Activated naive CD4-positive, alpha-beta T cell treated with anti-CD3 and anti-CD28 coated beads, Interleukin-2, amount 10 ng/mL, durations not matched to agents 5 hours and 36 hours (primary cell): ENCODE results near the gene GGTLC3. TPM values are rescaled to one million over a fixed set of nuclear protein-coding genes. Genes with fewer than 3 reads are reported as not detected.

Experiments
- total RNA-seq, 2 experiments: library from RNA; stranded (reverse); gene quantifications; one replicate each; pipeline ENCODE4 v1.2.3, GENCODE V29; 2021

Gene GGTLC3
- total RNA-seq = not detected

DNA sequence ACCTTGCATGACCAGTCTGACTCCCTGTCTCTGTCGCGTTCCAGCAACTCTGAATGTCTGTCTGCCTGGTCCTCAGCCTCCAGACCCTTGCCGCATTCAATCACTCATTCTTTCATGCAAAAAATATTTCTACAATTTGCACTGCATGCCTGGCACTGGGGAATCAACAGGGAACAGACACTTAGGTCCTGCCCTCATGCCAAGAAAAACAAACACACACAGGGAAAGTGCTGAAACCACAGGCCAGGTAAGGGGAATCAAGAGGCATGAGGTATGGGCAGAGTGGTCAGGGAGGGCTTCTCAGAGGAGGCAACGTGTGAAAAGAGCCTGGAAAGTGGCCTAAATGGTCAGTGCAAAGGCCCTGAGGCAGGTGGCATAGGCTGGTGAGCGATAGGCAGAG is at the start of gene GGTLC3:
GGTLC3 (minus strand) TSS at position 101 of the 400 bp plus-strand sequence. CDS start 264 bp downstream, outside the sequence.

DNA sequence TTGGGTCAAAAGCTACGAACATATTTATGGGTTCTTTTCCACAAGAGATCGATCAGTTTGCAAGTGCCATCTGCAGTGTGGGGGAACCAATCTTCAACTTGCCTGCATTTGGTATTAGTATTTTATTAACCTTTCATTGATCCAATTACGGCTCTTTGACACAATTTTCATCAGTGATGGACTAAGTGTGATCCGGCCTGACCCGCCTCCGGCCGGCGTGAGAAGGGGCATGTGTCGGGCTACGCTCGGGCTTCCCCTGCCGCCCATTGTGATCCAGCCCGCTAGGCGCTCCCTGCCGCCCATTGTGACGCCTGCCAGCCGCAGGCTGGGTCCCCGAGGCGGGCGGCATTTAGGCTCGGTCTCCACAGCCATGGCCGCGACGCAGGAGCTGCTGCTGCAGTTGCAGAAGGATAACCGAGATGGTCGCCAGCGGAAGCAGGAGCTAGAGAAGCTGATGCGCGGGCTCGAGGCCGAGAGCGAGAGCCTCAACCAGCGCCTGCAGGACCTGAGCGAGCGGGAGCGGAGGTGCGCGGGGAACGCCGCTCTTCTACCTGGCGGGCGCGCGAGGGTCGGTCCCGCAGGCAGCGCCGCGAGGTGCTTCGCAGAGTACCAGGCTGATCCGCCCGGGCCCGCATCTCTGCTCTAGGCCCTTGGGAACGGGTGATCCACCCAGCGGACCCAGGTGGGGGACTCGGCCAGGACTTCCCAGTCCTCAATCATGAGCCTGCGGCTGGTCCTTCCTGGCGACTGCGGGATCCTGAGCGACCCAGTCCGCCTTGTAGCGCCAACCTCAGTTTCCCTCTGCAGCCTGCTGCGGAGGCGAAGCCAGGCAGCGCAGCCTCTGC is 10.0 kb upstream of the GGTLC3 start, which contains the start of gene TMEM191B:
TMEM191B (plus strand) TSS at position 51 of the 845 bp plus-strand sequence; CDS start at position 230, 179 bp downstream.

Other genes starting within 250 kb of the GGTLC3 start
- gene TMEM191B, start 9.6 kb upstream of the GGTLC3 start, total RNA-seq = under 1 TPM in 1 of 2 experiments, not detected in 1; 0.43 TPM
- gene RIMBP3, start 93.8 kb upstream of the GGTLC3 start, total RNA-seq = 1 to 10 TPM; 1.8 to 2.1 TPM